Subcutaneous abdominal adipose tissue (tissue), 5 donors: Measurements from ENCODE around the gene ARID5A.
"Not testable (repeated sequence)": the region's sequence is repeated elsewhere in the genome, so short reads cannot be mapped to it uniquely, and the experiment has no call there.

Experiments
- H3K27ac ChIP-seq: one replicate; pipeline ENCODE4 v1.7.0; 2013; ENCODE audit warnings: low read depth, mild to moderate bottlenecking, inconsistent platforms, low read length, moderate library complexity
- H3K27me3 ChIP-seq, 5 donors: one replicate each; pipeline ENCODE4 v1.7.0; 2013; ENCODE audit warnings: low read length in 5 of 5, inconsistent platforms in 1 of 5; ENCODE audit not compliant: control insufficient read depth in 5 of 5, insufficient read depth in 4 of 5
- H3K36me3 ChIP-seq, 5 donors: one replicate each; pipeline ENCODE4 v1.7.0; 2013; ENCODE audit warnings: low read length in 5 of 5; ENCODE audit not compliant: control insufficient read depth in 5 of 5, insufficient read depth in 5 of 5
- H3K4me1 ChIP-seq, 5 donors: one replicate each; pipeline ENCODE4 v1.7.0; 2013; ENCODE audit warnings: low read length in 5 of 5, mild to moderate bottlenecking in 3 of 5, moderate library complexity in 1 of 5; ENCODE audit not compliant: control insufficient read depth in 5 of 5, insufficient read depth in 5 of 5
- H3K4me3 ChIP-seq, 5 donors: one replicate each; pipeline ENCODE4 v1.7.0; 2013; ENCODE audit warnings: low read length in 5 of 5, low read depth in 1 of 5
- H3K9ac ChIP-seq, 5 donors: one replicate each; pipeline ENCODE4 v1.7.0; 2013; ENCODE audit warnings: low read length in 5 of 5, mild to moderate bottlenecking in 4 of 5, moderate library complexity in 3 of 5
- H3K9me3 ChIP-seq, 5 donors: one replicate each; pipeline ENCODE4 v1.7.0; 2013; ENCODE audit warnings: low read length in 5 of 5; ENCODE audit not compliant: control insufficient read depth in 5 of 5
- donor health status: healthy.
- donor health status: healthy.
- donor health status: healthy.
- donor health status: healthy.
- donor health status: healthy.

Gene ARID5A

DNA sequence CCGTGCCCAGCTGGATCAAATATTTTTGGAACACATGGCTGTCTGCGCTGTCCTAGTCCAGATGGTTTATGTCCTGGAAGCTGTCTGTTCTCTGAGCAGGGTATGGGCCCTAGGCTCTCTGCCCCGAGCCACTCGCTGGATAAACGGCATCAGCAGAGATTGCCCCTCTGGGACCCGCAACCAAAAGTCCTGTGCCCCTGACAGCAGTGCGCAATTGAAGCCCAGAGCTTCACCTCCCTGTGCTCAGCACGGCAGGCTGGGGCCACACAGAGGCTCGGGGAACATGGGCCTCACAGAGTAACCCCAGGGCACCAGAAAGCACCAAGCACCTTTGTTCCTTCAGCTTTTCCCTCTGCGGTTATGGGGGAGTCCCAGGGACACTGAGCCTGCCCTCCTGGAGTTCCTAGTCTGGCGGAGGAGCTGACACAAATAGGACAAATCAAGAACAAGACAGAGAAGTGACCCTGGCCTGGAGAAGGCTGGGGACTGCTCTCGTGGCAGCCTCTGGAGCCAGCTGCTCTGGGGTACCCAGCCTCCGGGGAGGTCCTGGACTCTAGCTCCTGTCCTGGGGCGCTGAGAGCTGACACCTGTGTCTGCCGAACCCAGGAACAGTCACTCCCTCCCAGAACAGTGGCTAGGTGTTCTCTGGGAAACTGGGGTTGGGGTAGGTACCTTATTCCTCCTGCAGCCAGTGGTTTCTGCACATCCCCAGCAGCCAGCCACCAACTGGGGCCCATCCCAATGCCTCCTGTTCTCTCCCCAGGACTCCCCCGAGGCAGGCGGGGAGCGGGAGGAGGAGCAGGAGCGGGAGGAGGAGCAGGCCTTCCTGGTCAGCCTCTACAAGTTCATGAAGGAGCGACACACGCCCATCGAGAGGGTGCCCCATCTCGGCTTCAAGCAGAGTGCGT, 12.3 kb downstream of the ARID5A start:
- Histone ChIP-seq H3K9me3 (no peaks in the 10 kb centered on the region), H3K27ac (no peak overlapping the region), H3K4me1 (peaks cover 0 to 6% (median 2%) of the 10 kb centered on the region in 5 donors), H3K27me3 (no peaks in the 10 kb centered on the region), H3K4me3 (no peak overlapping the region), H3K36me3 (peaks cover 0 to 76% (median 45%) of the 10 kb centered on the region in 5 donors), H3K9ac (no peak overlapping the region)

GRCh38 chr2:96549466-96549785, 12.9 kb downstream of the ARID5A start:
- no peaks in the 10 kb centered on the region for H3K9me3 ChIP-seq
- H3K27me3 ChIP-seq, result no peaks in the 10 kb centered on the region
- peaks cover 0 to 72% (median 45%) of the 10 kb centered on the region in 5 donors for H3K36me3 ChIP-seq
- H3K4me3 ChIP-seq, result no peak overlapping the region
- H3K9ac ChIP-seq, result no peak overlapping the region
- H3K27ac ChIP-seq, result no peak overlapping the region
- H3K4me1 ChIP-seq, result peaks cover 0 to 8% (median 6%) of the 10 kb centered on the region in 5 donors

DNA sequence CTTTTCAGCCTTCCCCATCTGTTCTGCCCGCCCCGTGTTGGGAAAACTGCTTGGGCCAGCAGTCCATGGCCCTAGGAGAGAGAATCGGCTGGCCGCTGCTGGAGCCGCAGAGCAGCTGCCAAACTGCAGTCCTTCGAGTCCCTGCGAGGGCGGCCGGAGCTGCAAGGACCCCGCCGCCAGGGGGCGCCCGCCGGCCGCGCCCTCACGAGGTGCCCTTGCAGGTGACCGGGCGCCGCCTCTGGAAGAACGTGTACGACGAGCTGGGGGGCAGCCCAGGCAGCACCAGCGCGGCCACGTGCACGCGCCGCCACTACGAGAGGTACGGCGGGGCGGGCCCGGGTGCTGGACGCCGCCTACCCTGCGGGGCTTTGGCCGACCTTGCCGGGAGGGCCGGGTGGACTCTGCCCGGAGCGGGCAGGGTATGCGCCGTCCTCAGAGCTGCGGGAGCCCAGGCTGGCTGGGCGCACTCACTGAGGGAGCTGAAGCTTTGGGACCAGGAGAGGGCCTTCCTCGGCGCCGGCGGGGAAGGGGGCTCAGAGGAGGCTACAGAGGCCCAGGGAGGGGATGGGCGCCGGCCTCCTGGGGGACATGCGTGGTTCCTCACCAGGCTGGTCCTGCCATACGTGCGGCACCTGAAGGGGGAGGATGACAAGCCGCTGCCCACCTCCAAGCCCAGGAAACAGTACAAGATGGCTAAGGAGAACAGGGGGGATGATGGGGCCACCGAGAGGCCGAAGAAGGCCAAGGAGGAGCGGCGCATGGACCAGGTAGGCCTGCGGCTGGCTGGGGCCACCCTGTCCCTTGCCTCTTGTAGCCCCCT, 13.6 kb downstream of the ARID5A start:
- no peak overlapping the region for H3K9ac ChIP-seq
- H3K4me1 ChIP-seq, result peaks cover 0 to 13% (median 10%) of the 10 kb centered on the region in 5 donors
- no peak overlapping the region for H3K27ac ChIP-seq
- H3K27me3 ChIP-seq, result no peaks in the 10 kb centered on the region
- H3K4me3 ChIP-seq, result no peak overlapping the region
- H3K9me3 ChIP-seq, result no peaks in the 10 kb centered on the region
- H3K36me3 ChIP-seq, result peaks cover 0 to 70% (median 45%) of the 10 kb centered on the region in 5 donors

- H3K4me1 ChIP-seq, result peaks cover 0 to 13% (median 10%) of the 10 kb centered on the region in 5 donors
- H3K27ac ChIP-seq, result no peak overlapping the region
- H3K4me3 ChIP-seq, result no peak overlapping the region
- H3K9ac ChIP-seq, result no peak overlapping the region
- H3K9me3 ChIP-seq, result no peaks in the 10 kb centered on the region
- H3K36me3 ChIP-seq, result peaks cover 0 to 67% (median 45%) of the 10 kb centered on the region in 5 donors
- H3K27me3 ChIP-seq, result no peaks in the 10 kb centered on the region
These were observed 14.4 kb downstream of the ARID5A start for GRCh38 chr2:96550787-96551604.

GRCh38 chr2:96551605-96552314, 15.2 kb downstream of the ARID5A start:
- Histone ChIP-seq H3K4me1 (peaks cover 0 to 13% (median 10%) of the 10 kb centered on the region in 5 donors), H3K9ac (no peak overlapping the region), H3K27me3 (no peaks in the 10 kb centered on the region), H3K9me3 (no peaks in the 10 kb centered on the region), H3K4me3 (no peak overlapping the region), H3K36me3 (peaks cover 0 to 62% (median 45%) of the 10 kb centered on the region in 5 donors), H3K27ac (no peak overlapping the region)

DNA sequence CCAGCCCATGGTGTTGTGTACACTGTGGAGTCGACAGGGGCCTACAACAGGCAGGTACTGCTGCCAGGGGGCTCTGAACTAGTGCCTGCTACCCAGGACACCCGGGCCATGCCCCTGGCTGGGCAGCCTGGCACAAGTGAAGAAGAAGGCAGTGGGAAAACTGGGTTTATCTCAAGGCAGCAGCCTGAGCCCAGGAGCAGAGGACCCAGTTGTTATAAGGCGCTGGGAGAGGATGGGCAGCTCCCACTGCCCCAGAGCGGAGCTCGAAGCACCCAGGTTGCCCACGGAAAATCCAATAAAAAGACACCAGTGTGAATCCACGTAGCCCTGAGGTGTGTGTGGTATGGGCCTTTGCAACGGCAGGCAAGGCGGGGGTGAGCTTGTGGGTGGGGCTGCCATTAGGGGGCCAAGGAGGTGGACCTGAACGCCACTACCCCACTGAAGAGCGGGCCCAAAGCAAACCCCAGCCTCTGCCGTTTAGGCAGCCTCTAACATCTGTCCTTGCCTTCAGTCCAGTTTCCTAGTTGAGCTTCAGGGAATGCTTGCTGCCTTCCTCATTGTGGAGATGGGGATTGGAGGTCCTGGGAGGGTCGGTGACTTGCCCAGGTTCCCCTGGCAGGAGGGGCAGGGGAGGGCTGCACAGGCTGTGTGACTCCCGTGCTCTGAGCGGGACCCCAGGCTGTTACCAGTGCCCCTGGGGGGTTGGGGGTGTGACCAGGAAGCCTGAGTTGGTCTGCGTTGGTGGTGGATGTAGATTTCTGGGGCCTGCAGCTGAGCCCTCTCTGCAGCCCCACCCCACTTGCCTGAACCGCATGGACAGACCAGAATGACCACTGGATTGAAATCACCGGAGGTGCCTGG, 16.0 kb downstream of the ARID5A start:
- H3K27ac ChIP-seq, result no peak overlapping the region
- H3K4me3 ChIP-seq, result no peak overlapping the region
- no peaks in the 10 kb centered on the region for H3K27me3 ChIP-seq
- H3K4me1 ChIP-seq, result peaks cover 0 to 13% (median 10%) of the 10 kb centered on the region in 5 donors
- no peak overlapping the region for H3K9ac ChIP-seq
- H3K9me3 ChIP-seq, result no peaks in the 10 kb centered on the region
- H3K36me3 ChIP-seq, result peaks cover 0 to 55% (median 39%) of the 10 kb centered on the region in 5 donors

- Histone ChIP-seq H3K27me3 (no peaks in the 10 kb centered on the region), H3K36me3 (peaks cover 0 to 49% (median 35%) of the 10 kb centered on the region in 5 donors)
These were observed 16.8 kb downstream of the ARID5A start for GRCh38 chr2:96553176-96553956.

DNA sequence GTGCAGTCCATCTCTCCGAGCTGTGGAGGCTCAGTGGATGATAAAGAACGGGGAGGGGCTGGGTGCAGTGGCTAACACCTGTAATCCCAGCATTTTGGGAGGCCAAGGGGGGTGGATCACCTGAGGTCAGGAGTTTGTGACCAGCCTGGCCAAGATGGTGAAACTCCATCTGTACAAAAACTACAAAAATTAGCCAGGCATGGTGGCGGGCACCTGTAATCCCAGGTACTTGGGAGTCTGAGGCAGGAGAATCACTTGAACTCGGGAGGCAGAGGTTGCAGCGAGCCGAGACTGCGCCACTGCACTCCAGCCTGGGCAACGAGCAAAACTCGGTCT, 17.4 kb downstream of the ARID5A start:
- H3K27me3 ChIP-seq, H3K9ac ChIP-seq, H3K9me3 ChIP-seq, H3K4me3 ChIP-seq, H3K27ac ChIP-seq: not testable (repeated sequence)
- peaks cover 0 to 13% (median 10%) of the 10 kb centered on the region in 5 donors for H3K4me1 ChIP-seq
- H3K36me3 ChIP-seq, result peaks cover 0 to 43% (median 29%) of the 10 kb centered on the region in 5 donors

More at GRCh38 chr2:96553176-96553956, 16.8 kb downstream of the ARID5A start:
- Histone ChIP-seq H3K9me3 (no peaks in the 10 kb centered on the region), H3K4me1 (peaks cover 0 to 13% (median 10%) of the 10 kb centered on the region in 5 donors), H3K27ac (no peak overlapping the region), H3K9ac (no peak overlapping the region), H3K4me3 (no peak overlapping the region)
